Measurements from ENCODE around the gene CTXN3.

The CTXN3 gene
- total RNA-seq, result 0 to 0.06 (median 0) reads per million in 18 experiments

DNA sequence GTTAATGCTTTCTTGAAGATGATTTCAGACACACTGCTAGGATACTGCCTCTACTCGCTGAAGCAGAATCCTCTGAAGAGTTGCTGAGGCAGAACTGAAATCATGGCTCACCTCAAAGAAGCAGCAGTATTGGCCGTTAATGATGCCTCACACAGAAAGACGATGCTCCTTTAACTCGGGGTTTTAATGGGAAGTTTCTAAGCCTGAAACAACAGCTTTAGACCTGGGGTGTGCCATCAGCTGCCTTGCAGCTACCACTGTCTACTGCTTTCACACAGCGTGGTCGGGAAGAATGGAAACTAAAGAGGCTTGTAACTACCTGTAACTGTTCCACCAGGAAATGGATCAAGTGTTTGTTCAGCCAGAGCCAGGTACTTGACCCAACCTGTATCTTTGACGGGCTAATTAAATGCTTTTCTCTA lies at the start of gene CTXN3:
Gene CTXN3 (plus strand): TSS at position 65 of the 422 bp plus-strand sequence. CDS start 8,440 bp downstream, outside the sequence.
- DNase-seq, result no peak

- DNase-seq, result no peak
Observed at GRCh38 chr5:127599320-127599719, 49.6 kb upstream of the CTXN3 start.

GRCh38 chr5:127599847-127600246 lies 49.0 kb upstream of the CTXN3 start:
- DNase-seq, result no peak

- DNase-seq, result no peak
Observed at GRCh38 chr5:127601111-127601510, 47.8 kb upstream of the CTXN3 start.

GRCh38 chr5:127601601-127602000 lies 47.3 kb upstream of the CTXN3 start:
- DNase-seq, result no peak

- no peak for DNase-seq
Observed at GRCh38 chr5:127602481-127602880, 46.4 kb upstream of the CTXN3 start.

DNA sequence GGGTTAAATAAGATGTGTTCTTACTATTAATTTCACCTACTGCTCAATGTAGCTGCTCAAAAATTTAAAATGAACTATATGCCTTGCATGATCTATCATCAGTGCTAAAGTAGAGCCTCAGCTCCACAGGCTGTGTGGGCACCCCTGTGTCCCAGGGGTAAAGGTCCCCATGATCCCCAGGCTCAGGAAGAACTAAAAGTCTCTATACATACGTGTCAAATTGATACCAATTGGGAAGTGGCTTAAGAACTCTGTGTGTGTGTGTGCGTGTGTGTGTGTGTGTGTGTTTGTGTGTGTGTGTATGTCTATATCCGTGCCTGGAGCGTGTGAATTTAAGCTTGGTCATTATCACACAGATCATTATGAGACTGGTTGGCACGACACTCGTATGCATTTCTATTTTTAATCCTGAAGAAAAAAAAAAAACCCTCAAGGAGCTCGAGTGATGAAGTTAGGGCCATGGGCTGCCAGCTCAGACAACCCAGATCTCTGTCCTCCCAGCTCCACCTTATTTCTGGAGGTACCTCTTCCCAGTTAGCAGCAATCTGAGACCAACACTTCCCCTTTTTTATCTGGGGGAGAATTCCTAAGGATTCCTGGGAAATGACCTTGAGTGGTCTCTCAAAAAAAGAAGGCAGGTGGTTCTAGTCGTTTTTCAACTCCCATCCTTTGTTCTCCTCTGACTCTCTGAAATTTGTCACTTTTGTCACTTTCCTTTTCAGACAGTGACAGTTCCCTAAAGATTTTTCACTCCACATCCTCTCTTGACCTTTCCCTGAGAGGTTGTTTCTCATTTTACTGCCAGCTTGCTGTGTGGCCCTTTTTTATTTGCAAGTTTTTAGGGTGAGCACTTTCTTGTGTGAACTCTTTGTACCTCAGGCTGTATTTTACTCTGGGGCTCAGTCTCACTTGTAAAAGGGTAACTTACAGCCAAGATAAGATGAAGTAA lies 45.7 kb upstream of the CTXN3 start:
- DNase-seq, result no peak

DNA sequence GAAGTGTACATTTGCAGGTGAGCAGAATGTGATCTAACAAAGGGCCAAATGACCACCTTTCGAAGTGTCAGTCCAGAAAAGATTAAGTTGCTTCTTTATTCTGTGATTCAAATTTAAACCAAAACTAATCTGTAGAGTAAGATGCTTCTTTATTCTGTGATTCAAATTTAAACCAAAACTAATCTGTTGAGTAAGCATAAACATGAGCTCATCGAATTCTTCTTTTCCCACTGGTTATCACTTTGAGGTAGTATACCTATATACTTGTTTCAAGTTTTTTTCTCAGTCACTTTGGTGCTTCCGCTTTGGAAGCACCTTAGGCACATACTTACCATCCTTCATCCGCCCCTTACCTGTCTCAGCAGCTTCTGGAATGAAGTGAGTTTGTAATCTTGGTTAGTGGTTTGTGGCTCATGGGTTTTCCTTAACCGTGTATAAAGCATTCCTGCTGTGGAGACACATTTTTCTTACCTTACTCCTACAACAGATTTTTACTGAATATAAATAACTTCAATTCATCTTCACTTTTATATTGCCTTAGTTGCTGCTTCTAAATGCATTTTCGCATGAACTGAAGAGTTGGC lies 40.7 kb upstream of the CTXN3 start:
- no peak for DNase-seq

DNA sequence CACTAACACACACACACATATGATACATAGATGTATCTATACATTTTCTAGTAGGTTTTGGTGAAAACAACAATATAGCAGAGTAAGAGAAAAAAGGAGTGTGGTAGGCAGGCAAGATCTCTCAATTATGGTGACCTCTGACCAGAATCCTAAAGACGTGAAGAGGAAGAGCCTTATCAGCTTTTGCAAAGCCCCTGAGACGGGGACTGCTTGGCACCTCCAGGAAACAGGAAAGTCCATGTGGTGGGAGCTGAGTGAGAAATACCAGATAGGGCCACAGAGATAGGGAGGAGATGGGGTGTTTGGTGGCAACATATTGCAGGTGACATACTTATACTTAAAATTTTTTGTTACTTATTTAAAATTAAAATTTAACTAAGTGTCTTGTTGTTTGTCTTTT lies 39.9 kb upstream of the CTXN3 start:
- no peak for DNase-seq

- no peak for DNase-seq
Observed at GRCh38 chr5:127609957-127610356, 38.9 kb upstream of the CTXN3 start.

DNA sequence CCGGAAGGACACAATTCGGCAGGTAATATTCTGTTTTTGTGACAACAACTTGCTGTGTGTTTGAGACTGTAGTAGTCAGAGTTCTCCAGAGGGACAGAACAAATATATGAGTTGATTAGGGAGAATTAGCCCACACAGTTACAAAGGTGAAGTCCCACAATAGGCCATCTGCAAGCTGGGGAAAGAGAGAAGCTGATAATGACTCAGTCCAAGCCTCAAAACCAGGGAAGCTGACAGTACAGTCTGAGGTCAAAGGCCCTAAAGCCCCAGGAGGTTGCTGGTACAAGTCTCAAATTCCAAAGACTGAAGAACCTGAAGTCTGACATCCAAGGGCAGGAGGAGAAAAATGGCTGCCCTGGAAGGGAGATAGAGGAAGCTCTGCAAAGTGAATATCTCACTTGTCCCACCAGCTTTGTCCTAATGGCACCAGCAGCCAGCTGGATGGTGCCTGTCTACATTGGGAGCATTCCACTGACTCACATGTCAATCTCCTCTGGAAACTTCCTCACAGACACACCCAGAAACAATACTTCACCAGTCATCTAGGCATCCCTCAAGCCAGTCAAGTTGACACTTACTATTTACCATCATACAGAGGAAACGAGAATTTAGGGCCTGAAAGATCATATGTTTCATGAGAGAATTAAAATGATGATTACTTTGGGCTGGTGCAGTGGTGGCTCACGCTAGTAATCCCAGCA lies 36.3 kb upstream of the CTXN3 start:
- DNase-seq, result no peak

DNA sequence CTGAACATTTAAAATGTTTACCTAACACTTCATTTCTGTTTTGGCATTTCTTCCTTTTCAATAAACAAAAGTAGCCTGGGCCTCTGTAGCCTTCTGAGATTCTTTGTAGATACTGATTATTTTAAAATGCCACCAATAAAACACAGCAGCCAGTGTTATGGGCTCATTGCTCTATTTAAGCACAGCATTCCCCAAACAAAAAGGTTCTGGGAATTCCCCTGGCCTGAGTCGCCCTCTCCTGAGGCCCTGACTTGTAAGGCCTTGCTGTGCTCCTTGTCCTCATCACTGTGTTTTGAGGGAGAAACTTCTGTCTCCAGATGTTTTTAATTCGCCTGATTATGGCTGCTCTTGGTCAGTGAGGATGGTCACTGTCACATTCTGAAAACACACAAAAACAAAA lies 33.0 kb upstream of the CTXN3 start:
- DNase-seq, result no peak

- DNase-seq, result no peak
Observed at GRCh38 chr5:127619908-127620479, 28.9 kb upstream of the CTXN3 start.

- DNase-seq, result no peak
Observed at GRCh38 chr5:127621601-127622325, 27.1 kb upstream of the CTXN3 start.

DNA sequence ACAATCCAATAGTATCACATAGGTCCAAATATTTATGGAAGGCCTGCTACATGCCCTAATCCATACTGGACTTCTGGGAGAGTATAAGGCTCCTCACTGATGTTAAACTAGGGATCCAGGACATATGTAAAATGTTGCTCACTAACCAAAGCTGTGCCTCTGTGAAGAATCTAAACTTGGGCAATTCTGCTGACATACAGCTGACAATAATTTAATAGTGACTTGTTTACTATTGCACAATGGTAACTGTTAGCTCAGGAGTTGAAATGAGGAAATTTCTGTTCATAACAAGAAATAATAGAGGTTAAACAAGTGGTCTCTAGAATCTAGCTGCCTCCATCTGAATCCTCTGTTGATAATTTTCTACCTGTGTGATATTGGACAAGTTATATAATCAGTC lies 14.9 kb upstream of the CTXN3 start:
- DNase-seq, result no peak

DNA sequence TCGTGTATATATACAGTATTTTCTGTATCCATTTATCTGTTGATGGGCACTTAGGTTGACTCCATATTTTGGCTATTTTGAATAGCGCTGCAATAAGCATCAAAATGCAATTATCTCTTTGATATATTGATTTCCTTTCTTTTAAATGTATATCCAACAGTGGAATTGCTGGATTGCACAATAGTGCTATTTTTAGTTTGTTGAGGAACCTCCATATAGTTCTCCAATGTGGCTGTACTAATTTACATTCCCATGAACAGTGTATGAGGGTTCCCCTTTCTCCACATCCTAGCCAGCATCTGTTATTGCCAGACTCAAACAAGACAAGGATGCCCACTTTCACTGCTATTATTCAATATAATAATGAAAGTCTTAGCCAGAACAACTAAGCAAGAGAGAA lies 9.1 kb upstream of the CTXN3 start:
- DNase-seq, result peak; percentile 12 to 22

DNA sequence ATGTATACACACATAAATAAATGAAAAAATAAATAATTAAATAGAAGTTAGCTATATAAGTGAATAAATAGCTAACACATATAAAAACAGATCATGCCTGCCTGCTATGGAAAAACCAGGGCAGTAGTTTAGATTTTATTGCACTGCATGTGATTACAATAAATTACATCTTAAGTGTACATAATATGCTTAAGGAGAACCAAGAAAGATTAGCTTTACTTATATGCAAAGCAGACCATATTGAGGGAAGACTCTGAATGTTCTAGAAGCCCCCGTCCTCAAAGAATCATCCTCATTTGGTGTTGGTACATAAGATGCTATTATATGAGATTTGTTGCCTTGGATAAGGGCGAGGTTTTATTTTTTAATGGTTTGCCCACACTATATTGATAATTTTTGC lies 5.9 kb upstream of the CTXN3 start:
- no peak for DNase-seq

DNA sequence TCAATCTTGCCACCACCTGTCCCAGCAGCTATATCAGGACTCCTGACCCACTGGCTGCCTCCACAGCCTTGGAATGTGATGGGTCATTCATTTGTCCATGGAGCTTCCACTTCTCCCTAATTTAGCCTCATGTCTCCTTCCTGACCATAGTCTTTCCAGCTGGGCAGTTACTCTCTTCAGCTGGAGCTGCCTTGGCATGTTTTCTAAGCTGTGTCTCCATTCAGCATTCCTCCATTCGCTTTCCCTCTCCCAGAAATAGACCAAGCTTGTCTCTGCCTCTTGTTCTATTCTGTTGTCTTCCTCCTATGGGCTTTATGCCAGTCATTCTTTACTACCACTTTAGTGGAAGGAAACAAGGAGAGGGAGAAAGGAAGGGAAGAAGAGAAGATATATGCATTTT lies 5.3 kb upstream of the CTXN3 start:
- DNase-seq, result no peak

- DNase-seq, result no peak
Observed at GRCh38 chr5:127645300-127645726, 3.6 kb upstream of the CTXN3 start.

DNA sequence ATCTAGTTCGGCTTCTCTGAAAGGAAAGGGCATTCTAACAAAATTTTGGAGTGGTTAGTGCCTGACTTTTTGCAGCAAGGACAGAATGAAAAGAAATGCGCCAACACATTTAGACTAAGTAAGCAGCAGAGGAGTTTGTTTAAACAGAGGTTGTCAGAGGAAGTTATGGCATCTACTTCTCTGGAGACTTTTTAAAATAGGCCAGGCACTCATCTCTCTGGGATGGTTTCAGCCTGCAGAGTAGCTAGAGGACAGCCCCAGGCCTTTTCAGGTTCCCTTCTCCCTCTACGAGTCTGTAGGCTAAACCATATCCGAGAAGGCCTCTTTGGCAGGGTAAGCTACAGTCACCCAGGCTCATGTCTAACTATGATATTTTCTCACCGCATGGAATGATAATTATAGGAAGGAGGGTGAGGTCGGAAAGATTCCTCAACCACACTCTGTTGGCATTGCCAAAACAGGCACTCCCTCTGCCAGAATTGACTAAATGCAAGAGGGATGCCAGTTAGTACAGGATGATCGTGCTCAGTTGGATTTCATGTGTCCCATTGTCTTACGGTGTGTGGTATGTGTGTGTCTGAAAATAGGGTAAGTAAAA lies 1.4 kb upstream of the CTXN3 start:
- no peak for DNase-seq

GRCh38 chr5:127650022-127650421 lies 1.1 kb downstream of the CTXN3 start:
- DNase-seq, result no peak

DNA sequence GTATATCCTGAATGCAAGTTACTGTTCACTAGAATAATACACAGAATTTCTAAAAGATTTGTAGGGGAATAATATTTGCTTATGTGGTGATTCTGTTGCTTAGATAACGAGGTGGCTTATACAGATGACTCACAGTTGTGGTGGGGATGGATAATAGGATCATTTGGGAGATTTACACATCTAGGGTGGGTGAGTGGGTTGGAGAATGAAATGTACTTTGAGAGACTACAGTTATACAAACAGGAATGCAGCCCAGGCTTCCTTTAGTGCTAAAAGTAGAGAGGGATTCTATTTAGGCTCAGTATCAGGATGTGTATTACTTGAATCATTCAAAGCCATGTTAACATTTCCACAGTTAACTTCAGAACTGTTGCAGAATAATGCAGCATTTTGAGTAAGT lies 1.8 kb downstream of the CTXN3 start:
- no peak for DNase-seq

Measured in inflammatory macrophage (primary cell).